Measurements from ENCODE around the gene MVB12A.
A peak's percentile ranks its signal among the peaks of the same experiment; 100 is the strongest.

MVB12A gene

DNA sequence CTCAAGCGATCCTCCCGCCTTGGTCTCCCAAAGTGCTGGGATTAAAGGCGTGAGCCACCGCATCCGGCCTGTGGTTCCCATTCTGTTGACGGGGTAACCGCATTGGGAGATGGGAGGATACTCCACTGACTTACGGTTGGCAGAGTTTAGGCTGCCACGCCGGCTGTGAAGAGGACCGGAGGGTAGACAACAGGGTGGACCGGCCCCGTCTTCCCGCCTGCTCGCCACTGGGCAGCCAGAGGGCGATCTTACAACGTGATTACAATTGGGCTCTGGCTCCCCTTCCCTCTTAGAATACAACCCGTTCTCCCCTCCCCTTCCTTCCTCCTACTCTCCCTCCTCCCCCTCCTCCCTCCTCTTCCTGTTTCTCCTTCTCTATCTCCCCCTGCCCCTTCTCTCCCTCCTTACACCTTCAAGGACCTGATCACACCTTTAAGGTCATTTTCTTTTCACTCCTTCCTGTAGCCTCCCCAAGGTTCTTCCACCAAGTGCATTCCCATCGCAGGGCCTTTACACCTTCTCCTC, 24.9 kb upstream of the MVB12A start:
- DNase-seq (ENCODE audit: low spot score in 2 of 2), result no peak
- peak overlapping the region; percentile 78 for H3K27ac Mint-ChIP-seq
- peaks cover 17% of the 10 kb centered on the region for H3K4me1 Mint-ChIP-seq
- peaks cover 16% of the 10 kb centered on the region for H3K36me3 Mint-ChIP-seq
- ATAC-seq (ENCODE audit: low read depth), result no peak
- H3K27me3 Mint-ChIP-seq, result peaks cover 9% of the 10 kb centered on the region
- H3K9me3 Mint-ChIP-seq, result no peaks in the 10 kb centered on the region
- H3K4me3 Mint-ChIP-seq, result no peak overlapping the region

DNA sequence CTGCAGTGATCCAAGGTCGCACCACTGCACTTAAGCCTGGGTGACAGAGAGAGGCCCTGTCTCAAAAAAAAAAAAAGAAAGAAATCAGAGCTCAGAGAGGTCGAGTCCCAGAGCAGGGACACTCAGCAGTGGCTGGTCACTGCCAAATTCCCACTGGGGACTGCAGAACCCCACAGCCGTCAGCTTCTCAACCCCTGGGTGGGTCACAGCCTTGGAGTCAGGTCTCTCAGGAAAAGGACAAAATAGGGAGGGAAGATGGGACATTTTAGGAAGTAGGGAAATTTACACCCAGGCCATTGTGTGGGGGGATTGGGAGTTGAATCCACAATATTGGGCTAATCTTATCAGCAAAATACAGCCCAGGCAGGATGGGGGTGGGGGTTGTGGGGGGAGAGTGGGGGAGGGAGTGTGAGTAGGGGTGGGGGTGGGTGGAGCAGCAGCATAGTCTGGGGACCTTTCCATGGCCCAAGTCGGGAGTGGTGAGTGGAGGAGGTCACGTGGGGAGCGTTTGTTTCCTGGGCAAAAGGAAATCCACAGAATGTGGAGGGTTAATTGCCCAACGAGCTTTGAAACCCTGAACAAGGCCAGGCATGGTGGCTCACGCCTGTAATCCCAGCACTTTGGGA, 20.8 kb upstream of the MVB12A start:
- ATAC-seq (ENCODE audit: low read depth) (no peak), DNase-seq (ENCODE audit: low spot score in 2 of 2) (no peak)
- H3K9me3 Mint-ChIP-seq, result no peaks in the 10 kb centered on the region
- H3K4me3 Mint-ChIP-seq, result no peak overlapping the region
- no peak overlapping the region for H3K27ac Mint-ChIP-seq
- H3K36me3 Mint-ChIP-seq, result peaks cover 21% of the 10 kb centered on the region
- peaks cover 12% of the 10 kb centered on the region for H3K4me1 Mint-ChIP-seq
- H3K27me3 Mint-ChIP-seq, result no peaks in the 10 kb centered on the region

DNA sequence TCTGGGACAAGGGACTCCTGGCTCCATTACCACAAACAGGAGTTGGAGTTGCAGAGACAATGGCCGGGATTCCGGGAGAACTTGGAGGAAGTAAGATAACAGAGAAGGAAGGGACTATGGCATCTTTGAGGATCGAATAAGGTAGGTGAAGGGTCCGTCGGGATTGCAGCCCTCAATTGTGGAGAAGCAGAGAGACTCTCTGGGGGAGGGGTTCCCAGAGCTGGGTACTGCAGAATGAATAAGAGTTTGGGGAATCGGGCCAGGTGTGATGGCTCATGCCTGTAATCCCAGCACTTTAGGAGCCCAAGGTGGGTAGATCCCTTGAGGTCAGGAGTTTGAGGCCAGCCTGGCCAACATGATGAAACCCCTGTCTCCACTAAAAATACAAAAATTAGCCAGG, 18.2 kb upstream of the MVB12A start:
- Mint-ChIP-seq H3K36me3 (peaks cover 18% of the 10 kb centered on the region), H3K27ac (no peak overlapping the region), H3K4me1 (peaks cover 14% of the 10 kb centered on the region), H3K4me3 (no peak overlapping the region), H3K27me3 (no peaks in the 10 kb centered on the region), H3K9me3 (no peaks in the 10 kb centered on the region)
- DNase-seq (ENCODE audit: low spot score in 2 of 2), result no peak
- no peak for ATAC-seq (ENCODE audit: low read depth)

DNA sequence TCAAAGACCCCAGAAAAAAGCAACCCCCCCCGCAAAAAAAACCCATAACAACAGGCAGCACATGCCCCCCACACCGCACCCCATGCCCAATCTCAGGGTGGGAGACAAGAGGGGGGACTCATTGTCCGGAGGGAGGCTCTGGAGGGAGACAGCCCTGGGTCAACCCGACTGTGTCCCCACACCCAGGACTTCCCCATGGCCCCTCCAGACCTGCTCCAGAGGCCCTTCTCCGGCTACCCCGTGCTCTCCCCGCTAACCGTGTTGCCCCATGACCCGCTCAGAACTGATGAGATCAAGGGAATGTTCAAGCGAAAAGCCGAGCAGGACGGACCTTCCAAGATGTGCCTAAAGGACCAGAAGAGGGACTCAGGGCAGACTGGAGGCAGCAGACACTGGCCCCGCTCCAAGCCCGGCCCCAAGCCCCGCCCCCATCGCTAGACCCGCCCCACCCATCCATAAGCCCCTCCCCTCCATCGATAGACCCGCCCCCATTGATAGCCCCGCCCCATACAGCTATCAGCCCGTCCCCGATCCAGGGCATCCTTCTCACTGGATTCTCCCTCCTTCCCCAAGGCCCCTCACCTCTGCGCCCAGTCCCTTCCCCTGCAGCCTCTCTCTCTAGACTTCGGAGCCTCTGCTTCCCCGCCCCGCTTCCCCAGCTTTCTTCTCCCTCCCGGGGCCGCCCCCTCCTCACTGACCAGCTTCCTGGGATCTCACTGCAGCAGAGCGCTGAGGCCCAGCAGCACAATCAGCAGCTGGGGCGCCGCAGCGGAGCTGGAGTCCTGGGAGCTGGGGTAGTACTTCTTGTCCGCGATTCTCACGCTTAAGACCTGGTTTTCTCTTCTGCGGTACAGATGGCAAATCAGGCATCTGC, 16.6 kb upstream of the MVB12A start:
- peak overlapping the region; percentile 46 for H3K4me3 Mint-ChIP-seq
- H3K36me3 Mint-ChIP-seq, result peaks cover 12% of the 10 kb centered on the region
- no peaks in the 10 kb centered on the region for H3K9me3 Mint-ChIP-seq
- peak overlapping the region; percentile 53 for H3K27ac Mint-ChIP-seq
- DNase-seq (ENCODE audit: low spot score in 2 of 2) (no peak), ATAC-seq (ENCODE audit: low read depth) (no peak)
- H3K27me3 Mint-ChIP-seq, result no peaks in the 10 kb centered on the region
- H3K4me1 Mint-ChIP-seq, result peaks cover 25% of the 10 kb centered on the region

DNA sequence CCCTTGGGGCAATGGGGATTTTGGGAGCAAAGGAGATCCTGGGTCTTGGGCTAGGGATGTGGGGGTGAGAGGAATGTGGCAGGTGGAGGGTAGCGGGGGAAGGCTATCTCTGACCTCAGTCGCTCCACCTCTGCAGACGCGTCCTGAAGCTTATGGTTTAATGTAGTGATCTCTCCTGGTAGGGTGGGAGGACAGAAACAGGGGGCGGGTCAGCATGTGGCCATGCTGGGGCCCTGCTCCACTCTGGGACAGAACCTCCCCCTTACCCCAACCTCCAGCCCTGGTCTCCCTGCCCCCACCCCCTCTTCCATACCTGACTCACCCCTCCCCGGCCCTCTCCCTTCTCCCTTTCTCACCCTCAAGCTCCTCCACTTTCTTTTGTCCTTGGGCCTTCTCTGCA, 15.8 kb upstream of the MVB12A start:
- H3K36me3 Mint-ChIP-seq, result peaks cover 9% of the 10 kb centered on the region
- DNase-seq (ENCODE audit: low spot score in 2 of 2), result no peak
- peak overlapping the region; percentile 97 for H3K4me3 Mint-ChIP-seq
- H3K4me1 Mint-ChIP-seq, result peaks cover 25% of the 10 kb centered on the region
- no peaks in the 10 kb centered on the region for H3K9me3 Mint-ChIP-seq
- no peak for ATAC-seq (ENCODE audit: low read depth)
- peak overlapping the region; percentile 53 for H3K27ac Mint-ChIP-seq
- H3K27me3 Mint-ChIP-seq, result no peaks in the 10 kb centered on the region

DNA sequence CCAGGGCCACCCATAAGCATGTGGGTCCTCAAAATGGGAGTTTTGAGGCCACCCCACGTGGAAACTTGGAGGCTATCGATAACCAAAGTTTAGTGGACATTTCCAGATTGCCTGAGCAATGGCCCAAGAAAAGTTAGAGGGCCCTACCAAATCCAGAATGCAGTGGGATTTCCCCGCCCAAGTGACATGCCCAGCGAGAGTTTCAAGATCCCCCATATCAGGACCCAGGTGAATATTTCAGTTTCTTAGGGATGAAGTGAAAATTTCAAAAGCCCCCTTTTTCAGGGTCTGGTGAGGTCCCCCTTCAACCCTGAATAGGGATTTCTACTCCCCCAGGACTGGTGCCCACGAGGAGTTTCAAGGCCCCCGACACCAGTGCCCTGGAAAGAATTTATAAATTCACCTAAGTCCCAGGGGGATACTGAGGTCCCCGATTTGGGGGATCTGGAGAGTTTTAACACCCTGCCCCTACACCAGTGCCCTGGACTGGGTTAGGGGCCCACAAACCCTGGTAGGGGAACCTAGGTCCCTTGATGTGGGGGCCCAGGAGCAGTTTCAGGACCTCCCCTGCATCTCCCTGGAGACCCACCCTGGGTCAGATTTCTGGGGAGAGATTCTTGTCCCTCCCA, 15.1 kb upstream of the MVB12A start:
- Mint-ChIP-seq H3K27ac (peak overlapping the region; percentile 73), H3K36me3 (peaks cover 8% of the 10 kb centered on the region), H3K4me3 (peak overlapping the region; percentile 97), H3K27me3 (no peaks in the 10 kb centered on the region), H3K9me3 (no peaks in the 10 kb centered on the region), H3K4me1 (peaks cover 25% of the 10 kb centered on the region)
- DNase-seq (ENCODE audit: low spot score in 2 of 2) (no peak), ATAC-seq (ENCODE audit: low read depth) (no peak)

DNA sequence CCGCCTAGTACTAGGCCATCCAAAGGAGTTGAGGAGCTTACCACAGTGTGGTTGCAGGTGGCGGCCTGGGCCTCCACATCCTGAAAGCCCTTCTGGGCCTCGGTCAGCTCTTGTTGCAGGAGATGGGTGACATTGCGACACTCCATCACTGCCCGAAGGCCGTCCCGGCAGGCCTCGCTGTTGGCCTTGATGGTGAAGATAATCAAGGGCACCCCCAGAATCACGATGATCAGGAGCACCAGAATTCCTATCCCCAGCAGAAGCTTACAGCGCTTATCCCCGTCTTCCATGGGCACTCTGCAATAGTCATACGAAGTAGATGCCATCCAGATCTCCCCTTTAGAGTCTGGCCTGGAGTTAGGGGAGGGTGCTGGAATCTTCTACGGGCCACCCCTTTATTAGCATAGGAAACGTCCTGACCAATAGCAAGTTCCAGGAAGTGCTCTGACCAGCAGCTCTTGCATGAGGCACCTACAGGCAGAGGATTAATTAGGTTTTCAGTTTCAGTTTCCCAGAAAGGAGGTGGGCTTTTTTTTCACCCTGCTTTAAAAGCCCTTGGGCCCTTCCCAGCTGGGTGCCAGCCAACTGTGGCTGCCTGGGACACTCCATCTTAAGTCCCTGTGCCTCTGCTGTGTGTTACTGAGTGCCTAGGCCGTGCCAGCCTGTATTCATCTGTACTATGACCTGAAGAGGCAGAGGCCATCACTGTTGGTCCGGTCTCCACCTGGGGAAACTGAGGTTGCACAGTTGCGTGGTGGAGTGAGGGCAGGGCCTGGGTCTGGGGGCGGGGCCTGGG, 14.4 kb upstream of the MVB12A start, which contains the start of gene BST2:
Gene BST2, minus strand, starts transcription at position 381 of the 796 bp plus-strand sequence. Its CDS starts 55 bp downstream, at position 326.
- peak within 1 kb of the TSS; percentile 73 for H3K27ac Mint-ChIP-seq
- peaks cover 25% of the 10 kb centered on the region for H3K4me1 Mint-ChIP-seq
- peaks cover 8% of the 10 kb centered on the region for H3K36me3 Mint-ChIP-seq
- DNase-seq (ENCODE audit: low spot score in 2 of 2), result no peak
- H3K9me3 Mint-ChIP-seq, result no peaks in the 10 kb centered on the region
- peak; percentile 91 for ATAC-seq (ENCODE audit: low read depth)
- peak within 1 kb of the TSS; percentile 97 for H3K4me3 Mint-ChIP-seq
- H3K27me3 Mint-ChIP-seq, result no peaks in the 10 kb centered on the region

DNA sequence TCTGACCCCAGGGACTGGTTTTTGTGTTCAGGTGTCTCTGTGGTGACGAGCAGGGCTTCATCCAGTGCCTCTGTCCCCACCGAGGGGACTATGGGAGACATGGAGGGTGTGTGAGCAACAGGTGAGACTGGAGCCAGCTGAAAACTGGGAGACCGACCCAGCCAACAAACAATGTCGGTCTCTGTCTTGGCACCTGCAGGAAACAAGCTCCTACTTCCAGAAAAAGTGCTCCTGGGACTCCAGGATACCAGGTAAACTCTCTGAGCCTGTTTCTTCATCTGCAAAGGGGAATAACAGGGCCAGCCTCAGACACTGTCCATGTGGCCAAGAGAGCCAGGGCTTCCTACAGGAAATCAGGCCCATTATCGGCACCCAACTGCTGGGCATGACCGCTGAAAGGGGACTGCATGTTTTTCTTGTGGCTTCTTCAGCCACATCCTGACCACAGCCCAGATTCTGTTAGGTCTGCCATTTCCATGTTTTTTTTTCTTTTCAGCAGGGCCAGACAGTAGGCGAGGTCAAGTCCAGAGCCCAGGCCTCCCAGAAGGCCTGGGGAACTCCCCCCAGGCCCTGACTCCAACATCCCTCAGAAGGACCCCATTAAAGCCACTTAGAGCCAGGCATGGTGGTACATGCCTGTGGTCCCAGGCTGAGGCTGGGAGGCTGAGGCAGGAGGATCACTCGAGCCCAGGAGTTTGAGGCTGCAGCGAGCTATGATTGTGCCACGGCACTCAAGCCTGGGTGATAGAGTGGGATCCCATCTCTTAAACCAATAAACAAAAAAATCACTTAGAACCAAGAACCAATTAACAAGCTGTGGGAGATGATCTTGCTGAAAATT, 13.6 kb upstream of the MVB12A start:
- peak; percentile 27 for ATAC-seq (ENCODE audit: low read depth)
- Mint-ChIP-seq H3K27ac (peak overlapping the region; percentile 73), H3K4me1 (peaks cover 25% of the 10 kb centered on the region), H3K27me3 (no peaks in the 10 kb centered on the region), H3K36me3 (peaks cover 6% of the 10 kb centered on the region), H3K4me3 (peak overlapping the region; percentile 97), H3K9me3 (no peaks in the 10 kb centered on the region)
- DNase-seq (ENCODE audit: low spot score in 2 of 2), result no peak

DNA sequence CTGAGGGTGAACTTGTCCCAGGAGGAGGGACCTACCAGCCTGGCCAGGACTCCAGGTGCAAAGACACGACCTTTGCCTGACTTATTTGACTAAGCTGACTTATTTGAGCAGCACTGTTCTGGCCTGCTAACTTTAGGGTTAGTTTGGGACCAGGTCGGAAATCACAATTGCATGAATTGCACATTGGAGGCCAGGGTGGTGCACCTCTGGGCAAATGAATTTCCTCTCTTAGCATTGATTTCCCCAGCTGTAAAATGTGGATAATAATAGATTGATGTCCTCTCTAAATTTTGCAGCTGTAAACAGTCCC, 13.0 kb upstream of the MVB12A start:
- H3K27me3 Mint-ChIP-seq, result no peaks in the 10 kb centered on the region
- no peak for ATAC-seq (ENCODE audit: low read depth)
- no peak for DNase-seq (ENCODE audit: low spot score in 2 of 2)
- no peaks in the 10 kb centered on the region for H3K9me3 Mint-ChIP-seq
- H3K4me3 Mint-ChIP-seq, result peak overlapping the region; percentile 97
- peaks cover 25% of the 10 kb centered on the region for H3K4me1 Mint-ChIP-seq
- H3K36me3 Mint-ChIP-seq, result peaks cover 5% of the 10 kb centered on the region
- peak overlapping the region; percentile 73 for H3K27ac Mint-ChIP-seq

DNA sequence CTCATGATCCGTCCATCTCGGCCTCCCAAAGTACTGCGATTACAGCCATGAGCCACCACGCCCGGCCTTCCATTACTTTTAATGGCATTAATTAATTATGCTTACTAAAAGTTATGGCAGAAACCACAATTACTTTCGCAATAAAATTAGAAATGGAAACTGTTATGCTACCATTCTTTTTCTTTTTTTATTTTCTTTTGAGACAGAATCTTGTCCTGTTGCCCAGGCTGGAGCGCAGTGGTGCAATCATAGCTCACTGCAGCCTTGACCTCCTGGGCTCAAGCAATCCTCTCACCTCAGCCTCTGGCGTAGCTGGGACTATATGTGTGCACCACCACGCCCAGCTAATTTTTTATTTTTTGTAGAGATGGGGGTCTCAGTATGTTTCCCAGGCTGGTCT, 9.9 kb upstream of the MVB12A start:
- Mint-ChIP-seq H3K36me3 (peaks cover 10% of the 10 kb centered on the region), H3K9me3 (no peaks in the 10 kb centered on the region), H3K4me1 (peaks cover 15% of the 10 kb centered on the region), H3K27ac (no peak overlapping the region), H3K27me3 (no peaks in the 10 kb centered on the region), H3K4me3 (no peak overlapping the region)
- no peak for DNase-seq (ENCODE audit: low spot score in 2 of 2)
- no peak for ATAC-seq (ENCODE audit: low read depth)

DNA sequence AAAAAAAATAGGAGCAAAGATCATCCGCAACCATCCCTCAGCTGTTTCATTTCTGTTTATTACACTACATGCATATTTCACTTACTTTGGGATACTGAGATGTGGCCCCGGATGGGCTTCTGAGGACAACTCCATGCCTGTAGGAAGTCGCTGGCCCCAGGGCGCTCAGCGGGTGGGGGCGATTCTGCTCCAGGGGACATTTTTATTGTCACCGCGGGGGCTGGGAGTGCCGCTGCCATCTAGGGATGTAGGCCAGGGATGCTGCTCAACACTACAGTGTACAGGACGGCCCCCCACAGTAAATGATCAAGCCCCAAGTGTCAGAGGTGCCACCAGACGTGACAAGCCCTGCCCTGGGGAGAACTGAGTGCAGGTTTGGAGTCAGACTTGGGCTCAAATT, 8.0 kb upstream of the MVB12A start:
- Mint-ChIP-seq H3K4me1 (peaks cover 12% of the 10 kb centered on the region), H3K27me3 (no peaks in the 10 kb centered on the region), H3K4me3 (no peak overlapping the region), H3K9me3 (no peaks in the 10 kb centered on the region), H3K27ac (no peak overlapping the region), H3K36me3 (peaks cover 14% of the 10 kb centered on the region)
- ATAC-seq (ENCODE audit: low read depth), result no peak
- no peak for DNase-seq (ENCODE audit: low spot score in 2 of 2)

DNA sequence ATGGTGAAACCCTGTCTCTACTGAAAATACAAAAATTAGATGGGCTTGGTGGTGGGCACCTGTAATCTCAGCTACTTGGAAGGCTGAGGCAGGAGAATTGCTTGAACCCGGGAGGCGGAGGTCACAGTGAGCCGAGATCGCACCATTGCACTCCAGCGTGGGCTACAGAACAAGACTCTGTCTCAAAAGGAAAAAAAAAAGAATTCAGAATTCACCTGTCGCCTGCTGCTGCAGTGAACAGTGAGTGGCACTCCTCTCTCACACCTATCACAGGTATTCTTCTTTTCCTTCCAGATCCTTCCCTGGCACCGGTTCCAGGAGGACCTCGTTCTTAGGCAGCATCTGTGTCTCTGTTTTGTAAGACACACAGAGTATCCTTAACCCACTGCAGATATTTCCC, 5.8 kb upstream of the MVB12A start:
- peaks cover 17% of the 10 kb centered on the region for H3K36me3 Mint-ChIP-seq
- H3K4me1 Mint-ChIP-seq, result peaks cover 2% of the 10 kb centered on the region
- H3K9me3 Mint-ChIP-seq, result no peaks in the 10 kb centered on the region
- no peak for ATAC-seq (ENCODE audit: low read depth)
- no peak overlapping the region for H3K27ac Mint-ChIP-seq
- no peak overlapping the region for H3K4me3 Mint-ChIP-seq
- no peak for DNase-seq (ENCODE audit: low spot score in 2 of 2)
- H3K27me3 Mint-ChIP-seq, result no peaks in the 10 kb centered on the region

DNA sequence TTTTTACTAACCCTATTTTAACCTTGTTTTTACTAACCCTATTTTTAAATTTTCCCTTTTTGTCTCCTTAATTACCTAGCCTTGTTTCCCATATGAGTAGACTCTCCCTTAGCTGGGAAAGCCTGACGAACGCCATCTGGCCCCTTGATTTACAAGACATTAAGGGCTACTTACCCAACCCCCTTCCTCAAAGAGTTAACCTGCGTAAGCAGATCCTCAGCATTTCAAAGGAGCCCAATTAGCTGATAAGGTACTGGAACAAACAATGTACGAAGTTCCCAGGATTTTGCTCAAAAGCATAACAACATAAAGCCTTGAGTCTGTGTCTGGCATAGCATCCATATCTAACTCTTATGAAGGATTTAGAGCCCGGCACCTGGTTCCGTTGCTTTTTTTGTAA, 4.7 kb upstream of the MVB12A start:
- Mint-ChIP-seq H3K4me3 (no peak overlapping the region), H3K27ac (no peak overlapping the region), H3K4me1 (peaks cover 2% of the 10 kb centered on the region), H3K27me3 (no peaks in the 10 kb centered on the region), H3K9me3 (no peaks in the 10 kb centered on the region), H3K36me3 (peaks cover 17% of the 10 kb centered on the region)
- DNase-seq (ENCODE audit: low spot score in 2 of 2) (no peak), ATAC-seq (ENCODE audit: low read depth) (no peak)

Measured in memory B cell (primary cell).